HG03565 (cell line): Measurements from ENCODE around the gene TANC1.
A peak's percentile ranks its signal among the peaks of the same experiment; 100 is the strongest.

Source experiments
- ATAC-seq: cut with Tn5 transposase; IDR thresholded peaks from one replicate; pipeline ENCODE4 v1.9.1; 2021; ENCODE audit warnings: mild to moderate bottlenecking, moderate library complexity; ENCODE audit not compliant: unreplicated experiment

Gene TANC1

DNA sequence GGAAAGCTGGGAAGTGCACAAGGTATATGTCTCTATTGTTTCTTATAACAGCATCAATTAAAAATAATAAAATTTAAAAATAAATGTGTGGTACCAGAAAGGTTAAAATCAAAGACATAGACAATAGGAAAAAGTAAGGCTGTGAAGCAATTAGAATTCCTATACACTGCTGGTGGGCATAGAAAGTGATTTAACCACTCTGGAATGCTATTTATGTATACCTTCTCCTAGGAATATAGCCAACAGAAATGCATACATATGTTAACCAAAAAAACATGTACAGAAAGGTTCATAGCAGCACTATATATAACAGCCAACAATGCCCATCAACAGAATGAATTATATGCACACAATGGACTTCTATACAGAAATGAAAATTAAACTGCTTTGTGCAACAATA is 275.1 kb downstream of the TANC1 start:
- no peak for ATAC-seq

DNA sequence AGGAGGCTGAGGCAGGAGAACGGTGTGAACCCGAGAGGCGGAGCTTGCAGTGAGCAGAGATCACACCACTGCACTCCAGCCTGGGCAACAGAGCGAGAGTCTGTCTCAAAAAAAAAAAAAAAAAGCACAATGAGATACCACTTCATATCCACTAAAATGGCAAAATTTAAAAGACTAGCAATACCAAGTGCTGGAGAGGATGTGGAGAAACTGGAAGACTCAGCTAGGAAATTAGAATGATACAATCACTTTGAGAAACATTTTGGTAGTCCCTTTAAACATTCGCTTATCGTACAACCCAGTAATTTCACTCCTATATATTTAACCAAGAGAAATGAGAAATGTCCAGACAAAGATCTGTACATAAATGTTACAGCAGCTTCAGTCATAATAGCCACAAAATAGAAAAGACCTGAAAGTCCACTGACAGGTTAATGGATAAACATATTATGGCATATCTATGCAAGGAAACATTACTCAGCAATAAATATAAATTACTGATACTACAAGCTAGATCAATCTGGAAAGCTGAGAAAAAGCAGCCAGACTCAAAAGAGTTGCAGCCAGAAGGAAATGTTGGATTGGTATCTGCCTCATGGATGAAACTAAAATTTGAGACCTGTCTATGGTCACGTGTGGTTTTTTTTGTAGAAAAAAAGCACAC is 278.0 kb downstream of the TANC1 start:
- no peak for ATAC-seq

DNA sequence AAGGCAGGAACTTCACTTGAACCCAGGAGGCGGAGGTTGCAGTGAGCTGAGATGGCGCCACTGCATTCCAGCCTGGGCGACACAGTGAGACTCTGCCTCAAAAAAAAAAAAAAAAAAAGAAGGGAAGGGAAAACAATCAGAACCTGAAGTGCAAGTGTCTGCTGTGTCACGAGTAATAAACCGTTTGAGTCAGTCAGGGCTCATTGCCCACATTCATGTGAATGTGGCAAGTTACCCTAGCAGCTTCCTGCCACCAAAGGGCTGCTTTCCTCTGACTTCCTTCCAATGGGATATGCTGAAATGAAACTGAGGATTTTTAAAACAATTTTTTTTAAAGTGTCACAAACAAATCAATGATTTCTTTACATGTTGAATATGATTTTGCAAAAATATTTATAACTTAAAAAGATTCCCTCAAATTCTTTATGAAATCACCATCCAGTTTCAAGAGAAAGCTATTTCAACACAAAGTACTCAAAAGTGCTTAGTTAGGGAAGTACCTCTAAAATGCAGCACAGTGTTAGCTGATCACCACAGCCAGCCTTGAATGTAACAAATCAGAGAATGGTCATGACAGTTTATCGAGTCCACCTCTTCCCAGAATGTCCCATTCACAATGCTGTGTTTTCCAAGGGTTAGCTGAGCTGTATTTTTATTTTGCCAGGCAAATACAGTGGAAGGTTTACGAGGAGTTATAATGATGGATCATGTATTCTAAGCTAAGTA is 281.7 kb downstream of the TANC1 start:
- ATAC-seq, result no peak

DNA sequence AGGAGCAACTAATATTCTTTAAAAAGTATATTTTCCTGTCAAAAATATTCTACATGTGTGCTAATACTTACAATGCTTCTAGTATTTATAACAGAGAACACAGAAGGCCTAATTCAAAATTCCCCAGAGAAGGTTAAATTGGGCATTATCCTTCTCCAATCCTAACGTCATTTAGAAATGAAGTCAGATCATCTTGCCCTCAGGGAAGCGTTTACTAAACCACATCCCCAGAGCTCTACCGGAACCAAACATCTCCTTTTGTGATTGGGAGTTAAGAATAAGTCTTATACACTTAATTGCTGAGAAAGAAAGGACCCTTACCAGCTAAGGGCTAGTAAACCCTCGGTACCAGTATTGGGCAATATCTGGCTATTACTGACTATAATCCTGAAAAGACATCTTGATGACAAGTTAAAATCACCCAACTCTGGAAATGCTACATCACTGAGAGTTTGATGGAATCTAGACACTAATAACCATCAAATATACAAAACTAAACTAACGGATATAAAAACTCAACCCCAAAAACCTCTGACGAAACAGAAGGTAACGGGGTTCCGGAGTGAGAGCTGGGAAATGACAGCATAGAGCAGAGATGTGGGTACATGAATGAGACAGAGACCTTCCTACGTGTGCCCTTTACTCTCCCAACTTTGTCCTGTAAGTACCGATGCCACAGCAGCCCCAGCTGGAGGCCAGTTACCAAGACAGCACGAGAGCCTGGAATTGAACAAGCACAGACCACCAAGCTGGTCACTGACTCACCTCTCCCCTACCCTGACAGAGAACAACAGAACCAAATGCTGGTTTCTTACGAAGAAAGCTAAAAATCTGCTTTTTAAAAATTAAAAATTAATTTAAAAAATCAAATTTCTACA is 283.1 kb downstream of the TANC1 start:
- no peak for ATAC-seq

DNA sequence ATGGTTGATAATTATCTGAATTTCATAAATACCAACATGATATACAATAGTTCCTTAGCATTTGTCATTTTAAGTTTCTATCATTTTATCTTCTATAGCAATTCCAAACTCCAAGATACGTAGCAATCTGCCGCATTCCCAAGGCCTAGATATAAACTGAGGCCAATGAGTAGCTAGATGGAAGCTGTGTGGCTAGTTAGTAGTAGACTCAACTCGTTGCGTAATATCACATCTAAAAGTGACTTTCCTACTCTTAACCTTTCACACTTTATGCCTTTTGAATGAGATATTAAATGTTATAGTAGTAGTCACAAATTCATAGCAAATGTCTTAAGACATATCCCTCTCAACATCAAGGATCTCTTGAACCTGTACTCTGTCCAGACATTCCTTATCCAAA is 284.5 kb downstream of the TANC1 start:
- ATAC-seq, result no peak

DNA sequence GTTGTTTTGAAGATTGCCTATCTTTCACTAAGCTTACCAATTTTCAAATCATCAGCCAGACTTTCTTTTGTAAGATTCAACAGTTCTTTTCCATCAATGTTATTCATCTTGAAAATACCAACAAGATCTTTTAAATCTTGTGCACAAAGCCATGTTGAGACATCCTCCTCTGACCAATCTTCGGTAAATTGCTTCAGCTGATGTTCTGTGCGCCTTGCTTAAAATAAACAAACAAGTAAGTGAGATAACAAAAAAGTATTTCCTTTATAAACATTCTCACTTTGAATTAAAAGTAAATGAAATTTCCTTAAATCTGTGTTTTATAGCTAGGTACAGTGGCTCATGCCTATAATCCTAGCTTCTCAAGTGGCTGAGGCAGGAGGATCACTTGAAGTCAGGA is 287.7 kb downstream of the TANC1 start:
- ATAC-seq, result no peak

DNA sequence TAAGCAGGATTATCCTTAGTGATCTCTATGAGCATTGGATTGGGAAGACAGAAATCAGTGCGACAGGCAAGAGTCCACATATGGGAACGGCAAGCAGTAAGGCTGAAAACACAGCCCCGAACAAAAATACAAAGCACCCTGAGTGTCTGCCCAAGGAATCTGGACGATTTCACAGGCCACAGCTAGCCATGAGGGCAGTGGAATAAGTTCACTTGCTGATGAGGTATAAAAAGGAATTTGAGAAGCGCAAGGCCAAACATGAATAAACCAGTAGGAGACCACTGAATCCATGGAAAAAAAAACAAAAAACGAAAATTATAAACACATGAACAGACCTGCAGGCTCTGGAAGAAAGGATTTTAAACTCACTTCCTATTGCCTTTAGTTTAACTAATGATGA is 293.8 kb downstream of the TANC1 start:
- no peak for ATAC-seq

DNA sequence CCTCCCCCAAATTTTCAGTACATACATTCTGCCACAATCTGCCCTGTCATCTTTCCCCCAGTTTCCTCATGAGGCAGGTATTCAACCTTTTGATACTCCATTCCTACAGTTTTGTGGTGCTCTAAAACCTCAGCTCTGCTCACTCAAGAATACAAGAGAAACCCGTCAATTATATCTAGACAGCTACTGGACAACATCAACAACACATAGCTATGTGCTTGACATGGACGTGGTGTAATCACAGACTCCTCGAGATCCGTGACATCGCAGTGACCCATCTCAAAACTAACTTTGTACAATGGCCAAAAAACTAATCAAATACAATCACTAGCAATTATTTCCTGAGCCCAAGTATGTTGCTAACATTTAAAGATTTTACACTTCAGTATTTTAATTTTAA is 294.5 kb downstream of the TANC1 start:
- ATAC-seq, result no peak

DNA sequence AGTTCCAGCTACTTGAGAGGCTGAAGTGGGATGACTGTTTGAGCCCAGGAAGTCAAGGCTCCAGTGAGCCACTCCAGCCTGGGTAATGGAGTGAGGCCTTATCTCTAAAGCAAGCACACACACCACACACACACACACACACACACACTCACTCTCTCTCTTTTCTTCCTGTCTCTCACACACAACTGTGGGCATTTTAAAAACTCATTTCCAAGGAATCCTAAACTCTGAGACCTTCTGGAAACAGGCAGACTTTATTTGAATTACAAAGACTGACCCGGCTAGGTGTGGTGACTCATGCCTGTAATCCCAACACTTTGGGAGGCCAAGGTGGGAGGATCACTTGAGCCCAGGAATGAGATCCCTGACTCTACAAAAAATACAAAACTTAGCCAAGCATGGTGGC is 296.7 kb downstream of the TANC1 start:
- no peak for ATAC-seq

DNA sequence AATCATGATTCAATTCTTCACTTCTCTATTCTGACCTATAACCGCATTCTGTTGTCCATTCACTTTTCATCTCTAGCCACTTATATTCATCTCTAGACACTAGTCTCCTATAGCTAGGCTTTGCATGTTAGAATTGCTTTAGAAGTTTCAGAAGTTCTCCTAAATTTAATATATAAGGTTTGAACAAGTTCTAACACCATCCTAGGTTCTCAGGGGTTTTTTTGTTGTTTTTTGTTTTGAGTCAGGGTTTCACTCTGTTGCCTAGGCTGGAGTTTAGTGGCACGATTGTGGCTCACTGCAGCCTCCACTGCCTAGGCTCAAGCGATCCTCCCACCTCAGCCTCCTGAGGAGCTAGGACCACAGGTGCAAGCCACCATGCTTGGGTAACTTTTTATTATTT is 298.1 kb downstream of the TANC1 start:
- peak; percentile 78 for ATAC-seq

DNA sequence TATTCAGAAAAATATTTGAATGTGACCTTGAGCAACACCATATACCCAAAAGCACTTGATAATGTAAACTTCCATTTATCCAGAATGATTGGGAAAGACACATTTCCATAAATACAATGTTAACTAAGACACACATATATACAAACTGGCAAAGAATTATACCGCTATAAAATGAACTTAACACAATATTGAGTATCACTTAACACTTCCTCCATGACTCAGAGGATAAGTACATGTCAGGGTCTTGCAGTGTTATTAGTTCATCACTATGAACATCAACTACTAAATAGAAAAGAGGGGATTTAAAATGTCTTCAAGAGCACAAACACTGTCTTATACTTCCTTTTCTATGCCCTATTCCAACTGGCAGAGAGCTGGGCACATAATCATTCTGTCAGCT is 299.5 kb downstream of the TANC1 start:
- no peak for ATAC-seq

DNA sequence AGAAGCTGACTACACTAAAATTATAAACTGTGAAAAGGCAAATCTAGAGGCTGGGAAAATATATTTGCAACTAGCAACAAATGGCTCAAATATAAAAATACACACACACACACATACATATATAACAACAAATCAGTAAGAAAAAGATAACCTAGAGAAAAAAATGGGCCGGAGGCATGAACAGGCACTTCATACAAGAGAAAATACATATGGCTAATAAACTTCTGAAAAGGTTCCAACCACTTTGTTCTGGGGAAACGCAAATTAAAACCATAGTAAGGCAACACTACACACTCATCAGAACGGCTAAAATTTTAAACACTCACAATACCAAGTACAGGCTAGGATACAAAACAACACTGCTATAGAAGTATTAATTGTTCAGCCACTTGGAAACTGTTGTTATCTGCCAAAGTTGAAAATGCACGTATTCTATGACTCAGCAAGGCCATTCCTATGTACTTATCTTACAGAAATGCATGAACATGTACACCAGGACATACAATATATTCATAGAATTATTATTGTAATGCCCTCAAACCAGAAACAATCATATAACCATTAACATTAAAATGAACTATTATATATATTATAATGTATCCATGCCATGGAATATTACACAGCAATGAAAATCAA is 302.4 kb downstream of the TANC1 start:
- no peak for ATAC-seq

DNA sequence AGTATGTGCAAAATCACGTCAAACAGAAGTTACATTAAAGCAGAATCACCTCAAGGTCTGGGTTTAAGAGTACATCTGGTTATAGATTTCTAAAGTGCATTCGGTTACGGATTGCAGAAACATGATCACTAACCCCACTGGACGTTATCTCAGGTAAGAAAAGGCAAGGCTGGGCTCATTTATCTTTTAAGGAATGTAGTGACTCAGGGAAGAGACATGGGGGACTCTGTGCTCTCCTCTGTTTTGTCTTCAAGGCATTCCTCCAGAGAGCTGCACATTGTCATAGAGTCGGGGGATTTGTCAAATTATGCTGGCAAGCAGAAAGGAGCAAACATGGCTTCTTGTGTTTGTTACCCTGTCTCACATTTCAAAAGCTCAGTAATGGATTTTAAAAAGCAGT is 303.7 kb downstream of the TANC1 start:
- ATAC-seq, result no peak

DNA sequence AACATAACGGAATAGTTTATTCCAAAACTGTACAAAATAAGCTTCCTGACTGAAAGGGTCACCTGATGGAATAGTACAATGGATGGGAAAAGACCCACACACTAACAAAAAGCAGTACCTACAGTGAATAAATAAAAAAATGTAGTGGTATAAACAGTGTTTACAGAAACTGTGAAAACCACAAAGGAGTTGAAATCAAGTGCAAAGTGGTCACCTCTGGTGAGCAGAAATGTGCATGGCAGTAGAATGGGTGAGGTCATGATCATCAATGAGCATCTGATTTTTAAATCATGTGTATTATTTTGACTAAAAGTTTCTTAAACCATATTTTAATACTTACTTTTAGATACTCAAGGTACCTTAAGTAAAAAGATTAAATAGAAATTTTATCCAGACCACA is 306.7 kb downstream of the TANC1 start:
- ATAC-seq, result no peak

DNA sequence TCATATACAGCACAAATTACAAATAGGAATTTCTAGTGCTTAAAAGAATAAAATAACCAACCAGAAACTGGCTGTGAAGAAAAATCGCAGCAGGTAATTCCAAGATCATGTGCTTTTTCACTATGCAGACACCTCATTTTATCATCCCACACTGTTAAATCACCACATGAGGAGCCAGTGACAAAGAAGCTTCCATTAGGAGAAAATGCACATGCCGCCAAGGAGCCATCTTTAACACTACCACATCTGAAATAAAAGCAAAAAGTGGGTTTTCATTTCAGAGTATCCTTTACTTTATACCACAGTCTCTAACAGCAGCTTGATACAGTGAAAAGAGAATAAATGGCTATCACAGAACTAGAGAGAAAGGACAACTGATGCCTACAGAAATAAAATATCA is 311.3 kb downstream of the TANC1 start:
- no peak for ATAC-seq

DNA sequence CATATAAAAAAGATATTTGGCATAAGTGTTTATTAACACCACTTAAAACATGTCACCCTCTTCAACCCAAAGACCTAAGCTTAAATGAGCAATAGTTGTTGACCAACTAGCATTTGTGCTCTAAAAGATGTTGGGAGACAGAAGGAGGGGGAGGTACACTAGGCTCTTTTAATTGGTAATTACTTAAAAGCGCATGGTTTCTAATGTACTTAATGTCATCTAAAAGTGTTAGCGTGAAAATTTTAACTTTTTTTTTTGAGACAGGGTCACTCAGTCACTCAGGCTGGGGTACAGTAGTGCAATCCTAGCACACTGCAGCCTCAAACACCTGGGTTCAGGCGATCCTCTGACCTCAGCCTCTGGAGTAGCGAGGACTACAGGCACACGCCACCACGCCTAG is 312.6 kb downstream of the TANC1 start:
- ATAC-seq, result no peak
